PC-3 (cell line): ENCODE data around the gene ADM5. TPM values are rescaled to one million over a fixed set of nuclear protein-coding genes. Genes with fewer than 3 reads are reported as not detected.

ENCODE experiments used
- ATAC-seq: fragments of 200-7000 bp; cut with Tn5 transposase; 2 replicates; pipeline ENCODE4 v1.9.1; 2020; ENCODE audit warnings: mild to moderate bottlenecking, moderate library complexity
- BruUV-seq: library from RNA; stranded (reverse); fragments of 400-500 nt; replicated peaks from 2 replicates; lab custom pipeline; 2021; lab: Mats Ljungman, UMichigan
- CTCF ChIA-PET: fragments of 300-600 bp; sonication (Branson Sonifier 250); formaldehyde crosslinking; loops from one replicate; lab custom pipeline; 2022; ENCODE audit warnings: antibody characterized with exemption; lab: Charles Lee
- POLR2A ChIA-PET: fragments of 300-600 bp; sonication (Branson Sonifier 250); formaldehyde crosslinking; loops from one replicate; lab custom pipeline; 2022; ENCODE audit warnings: antibody characterized with exemption; ENCODE audit not compliant: unreplicated experiment; lab: Charles Lee
- DNase-seq: peaks from one replicate; pipeline ENCODE4 v3.0.0-alpha.2; 2015
- H2AFZ ChIP-seq: fragments of 300-600 bp; sonication (generic); 2 replicates; pipeline ENCODE4 v1.6.0; 2016; ENCODE audit warnings: antibody characterized with exemption, low read length
- H3F3A ChIP-seq: fragments of 300-600 bp; sonication (generic); one replicate; pipeline ENCODE4 v1.6.0; 2017; ENCODE audit warnings: antibody characterized with exemption, low read length, control low read depth, mild to moderate bottlenecking; ENCODE audit not compliant: unreplicated experiment
- H3K27ac ChIP-seq: fragments of 300-600 bp; sonication (generic); 2 replicates; pipeline ENCODE4 v1.5.1; 2016; ENCODE audit warnings: mild to moderate bottlenecking, low read length
- H3K27me3 ChIP-seq: fragments of 300-600 bp; sonication (generic); 2 replicates; pipeline ENCODE4 v1.6.1; 2016; ENCODE audit warnings: low read length, mixed read lengths
- H3K36me3 ChIP-seq: fragments of 300-600 bp; sonication (generic); 2 replicates; pipeline ENCODE4 v1.6.1; 2016; ENCODE audit warnings: low read depth, mixed run types, low read length, mixed read lengths
- H3K4me1 ChIP-seq: fragments of 300-600 bp; sonication (generic); 2 replicates; pipeline ENCODE4 v1.5.1; 2016; ENCODE audit warnings: low read length; ENCODE audit not compliant: insufficient read depth
- H3K4me2 ChIP-seq: fragments of 300-600 bp; sonication (generic); 2 replicates; pipeline ENCODE4 v1.6.0; 2016; ENCODE audit warnings: low read length
- H3K4me3 ChIP-seq: fragments of 300-600 bp; sonication (generic); 2 replicates; pipeline ENCODE4 v1.5.1; 2016; ENCODE audit warnings: mild to moderate bottlenecking, low read length, mixed read lengths
- H3K79me2 ChIP-seq: fragments of 300-600 bp; sonication (generic); 2 replicates; pipeline ENCODE4 v1.6.1; 2017; ENCODE audit warnings: low read length, mixed read lengths
- H3K9ac ChIP-seq: fragments of 300-600 bp; sonication (generic); 2 replicates; pipeline ENCODE4 v1.6.0; 2016; ENCODE audit warnings: mild to moderate bottlenecking, low read length
- H3K9me2 ChIP-seq: fragments of 300-600 bp; sonication (generic); replicated peaks from 2 replicates; pipeline ENCODE4 v1.6.1; 2016; ENCODE audit warnings: mixed run types, low read length, mixed read lengths
- H3K9me3 ChIP-seq: fragments of 300-600 bp; sonication (generic); 2 replicates; pipeline ENCODE4 v1.6.1; 2016; ENCODE audit warnings: low read length, mixed read lengths
- H4K20me1 ChIP-seq: fragments of 300-600 bp; sonication (generic); 2 replicates; pipeline ENCODE4 v1.6.1; 2016; ENCODE audit warnings: low read length, mixed read lengths
- EZH2 ChIP-seq: fragments of 300-600 bp; sonication (generic); IDR thresholded peaks from one replicate; pipeline ENCODE4 v1.6.1; 2017; ENCODE audit warnings: antibody characterized with exemption, mild to moderate bottlenecking, low read length; ENCODE audit not compliant: unreplicated experiment
- EZH2phosphoT487 ChIP-seq: fragments of 300-600 bp; sonication (generic); IDR thresholded peaks from 2 replicates; pipeline ENCODE4 v1.6.1; 2018; ENCODE audit warnings: mild to moderate bottlenecking, antibody characterized with exemption, low read length, borderline replicate concordance
- intact Hi-C: fragments of 100-400 bp; cut with micrococcal nuclease; formaldehyde crosslinking; loops from 2 replicates; pipeline ENCODE4 v1.9.0; 2023
- total RNA-seq: library from RNA; depleted of rRNA; stranded (reverse); fragments of >200 nt; gene quantifications from 2 replicates; pipeline ENCODE4 v1.2.3, GENCODE V29; 2014
- TF ChIP-seq, protein P1 (sequence below): fragments of 300-600 bp; sonication (generic); conservative IDR thresholded peaks from 2 replicates; pipeline ENCODE4 v1.5.1; 2017; ENCODE audit warnings: antibody characterized with exemption, low read depth, mild to moderate bottlenecking, low read length

Gene ADM5
- total RNA-seq, 1 experiment from 2014 or later = 6.3 TPM

DNA sequence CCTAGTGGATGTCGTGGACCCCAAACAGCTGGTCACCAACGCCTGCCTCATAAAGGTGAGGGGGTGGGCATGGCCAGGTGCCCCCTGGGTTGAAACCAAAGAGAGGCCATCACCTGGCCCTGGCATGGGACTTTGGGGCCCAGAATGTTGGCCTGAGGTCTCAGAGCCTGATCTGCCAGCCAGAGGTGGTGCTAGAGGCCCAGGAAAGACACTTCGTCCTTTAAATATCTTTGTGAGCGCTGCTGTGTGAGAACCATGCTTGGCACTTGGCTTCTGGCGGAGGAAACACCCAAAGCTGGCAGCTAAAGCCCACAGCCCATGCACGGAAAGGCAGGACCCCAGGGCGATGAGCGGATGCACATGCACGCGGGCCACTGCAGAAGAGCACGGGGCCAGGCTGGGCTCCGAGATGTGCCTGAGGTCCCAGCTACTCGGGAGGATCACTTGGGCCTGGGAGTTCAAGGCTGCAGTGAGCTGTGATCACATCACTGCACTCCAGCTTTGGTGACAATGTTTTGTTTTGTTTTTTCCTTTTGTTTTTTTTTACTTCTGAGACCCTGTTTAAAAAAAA, 4.3 kb upstream of the ADM5 start:
- Histone ChIP-seq H3K36me3 (peaks cover 52% of the 10 kb centered on the region), H4K20me1 (peaks cover 29% of the 10 kb centered on the region), H2AFZ (no peak overlapping the region), H3K27me3 (no peaks in the 10 kb centered on the region), H3K79me2 (peaks cover 23% of the 10 kb centered on the region), H3K4me3 (no peak overlapping the region), H3K9me2 (no peaks in the 10 kb centered on the region), H3K4me2 (no peak overlapping the region), H3K9me3 (no peaks in the 10 kb centered on the region), H3K27ac (no peak overlapping the region), H3F3A (no peaks in the 10 kb centered on the region), H3K9ac (no peak overlapping the region), H3K4me1 (peaks cover 16% of the 10 kb centered on the region)
- intact Hi-C loops = no loop called here
- no peak for ATAC-seq
- BruUV-seq = no TSS peak
- no peak for DNase-seq
- no peak for TF ChIP-seq EZH2
- TF ChIP-seq, protein P1, sequence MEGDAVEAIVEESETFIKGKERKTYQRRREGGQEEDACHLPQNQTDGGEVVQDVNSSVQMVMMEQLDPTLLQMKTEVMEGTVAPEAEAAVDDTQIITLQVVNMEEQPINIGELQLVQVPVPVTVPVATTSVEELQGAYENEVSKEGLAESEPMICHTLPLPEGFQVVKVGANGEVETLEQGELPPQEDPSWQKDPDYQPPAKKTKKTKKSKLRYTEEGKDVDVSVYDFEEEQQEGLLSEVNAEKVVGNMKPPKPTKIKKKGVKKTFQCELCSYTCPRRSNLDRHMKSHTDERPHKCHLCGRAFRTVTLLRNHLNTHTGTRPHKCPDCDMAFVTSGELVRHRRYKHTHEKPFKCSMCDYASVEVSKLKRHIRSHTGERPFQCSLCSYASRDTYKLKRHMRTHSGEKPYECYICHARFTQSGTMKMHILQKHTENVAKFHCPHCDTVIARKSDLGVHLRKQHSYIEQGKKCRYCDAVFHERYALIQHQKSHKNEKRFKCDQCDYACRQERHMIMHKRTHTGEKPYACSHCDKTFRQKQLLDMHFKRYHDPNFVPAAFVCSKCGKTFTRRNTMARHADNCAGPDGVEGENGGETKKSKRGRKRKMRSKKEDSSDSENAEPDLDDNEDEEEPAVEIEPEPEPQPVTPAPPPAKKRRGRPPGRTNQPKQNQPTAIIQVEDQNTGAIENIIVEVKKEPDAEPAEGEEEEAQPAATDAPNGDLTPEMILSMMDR = no peak
- TF ChIP-seq EZH2phosphoT487 = no peak
- POLR2A ChIA-PET = no interaction called here
- CTCF ChIA-PET = interaction anchor here (0.6 kb wide), 2 partner anchors 11 to 41 kb away, joined by 3 to 4 read pairs; no protein-coding TSS in a partner anchor

DNA sequence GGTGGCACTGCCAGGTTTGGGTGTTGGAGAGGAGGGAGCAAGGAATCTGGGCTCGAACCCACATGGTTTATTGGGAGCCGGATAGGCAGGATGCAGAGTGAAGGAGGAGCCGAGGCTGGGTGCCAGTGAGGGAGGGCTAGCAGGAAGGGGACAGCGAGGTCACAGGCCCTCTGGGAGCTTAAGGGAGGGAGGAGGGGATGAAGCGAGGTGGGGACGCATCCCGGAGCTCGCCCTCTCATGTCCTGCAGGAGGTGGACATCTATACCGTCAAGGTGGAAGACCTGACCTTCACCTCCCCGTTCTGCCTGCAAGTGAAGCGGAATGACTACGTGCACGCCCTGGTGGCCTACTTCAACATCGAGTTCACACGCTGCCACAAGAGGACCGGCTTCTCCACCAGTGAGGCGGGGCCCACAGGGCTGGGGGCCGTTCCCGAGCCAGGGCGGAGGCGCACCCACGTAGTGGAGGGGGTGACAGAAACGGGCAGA, 3.5 kb upstream of the ADM5 start:
- TF ChIP-seq EZH2 = no peak
- TF ChIP-seq, protein P1 = no peak
- TF ChIP-seq EZH2phosphoT487 = no peak
- Histone ChIP-seq H3K9me3 (no peaks in the 10 kb centered on the region), H3K27me3 (no peaks in the 10 kb centered on the region), H3K4me1 (peaks cover 11% of the 10 kb centered on the region), H3K4me2 (no peak overlapping the region), H3F3A (no peaks in the 10 kb centered on the region), H3K4me3 (no peak overlapping the region), H4K20me1 (peaks cover 23% of the 10 kb centered on the region), H3K79me2 (peaks cover 15% of the 10 kb centered on the region), H3K27ac (no peak overlapping the region), H3K9me2 (no peaks in the 10 kb centered on the region), H2AFZ (no peak overlapping the region), H3K36me3 (peaks cover 46% of the 10 kb centered on the region), H3K9ac (no peak overlapping the region)
- no TSS peak for BruUV-seq
- ChIA-PET CTCF (interaction anchor here (0.6 kb wide), 1 partner anchor 42 kb away, joined by 3 read pairs; no protein-coding TSS in a partner anchor), POLR2A (interaction anchor here (0.6 kb wide), 1 partner anchor 173 kb away, joined by 5 read pairs; no protein-coding TSS in a partner anchor)
- intact Hi-C loops = no loop called here
- ATAC-seq (no peak), DNase-seq (no peak)

DNA sequence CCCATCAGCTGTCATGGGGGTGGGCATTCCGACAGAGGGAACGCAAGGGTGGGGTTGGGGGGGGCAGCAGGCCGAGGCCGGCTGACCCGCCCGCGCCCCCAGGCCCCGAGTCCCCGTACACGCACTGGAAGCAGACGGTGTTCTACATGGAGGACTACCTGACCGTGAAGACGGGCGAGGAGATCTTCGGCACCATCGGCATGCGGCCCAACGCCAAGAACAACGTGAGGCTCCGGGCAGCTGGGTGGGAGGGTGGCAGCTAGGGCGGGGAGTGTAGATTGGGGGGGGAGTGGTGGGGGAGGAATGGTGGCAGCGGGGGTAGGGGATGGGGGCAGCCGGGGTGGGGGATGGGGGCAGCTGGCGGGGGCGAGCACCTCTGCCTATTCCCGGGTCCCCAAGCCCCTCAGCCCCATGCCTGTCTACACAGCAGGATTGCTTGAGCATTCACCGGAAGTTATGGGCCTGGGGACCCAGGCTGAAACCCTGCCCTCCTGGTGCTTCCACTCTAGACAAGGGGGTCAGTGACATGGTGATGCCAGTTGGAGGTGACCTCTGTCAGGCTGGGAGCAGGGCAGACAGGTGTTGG, 2.8 kb upstream of the ADM5 start:
- Histone ChIP-seq H3K36me3 (peaks cover 41% of the 10 kb centered on the region), H4K20me1 (peaks cover 19% of the 10 kb centered on the region), H3K4me3 (no peak overlapping the region), H3K9me2 (no peaks in the 10 kb centered on the region), H3K9me3 (no peaks in the 10 kb centered on the region), H3K79me2 (peaks cover 10% of the 10 kb centered on the region; the same call in 1 of the 2 replicates), H3K27ac (no peak overlapping the region), H3F3A (no peaks in the 10 kb centered on the region), H3K9ac (no peak overlapping the region), H3K4me1 (peaks cover 17% of the 10 kb centered on the region), H2AFZ (no peak overlapping the region), H3K4me2 (no peak overlapping the region), H3K27me3 (no peaks in the 10 kb centered on the region)
- no peak for ATAC-seq
- TF ChIP-seq EZH2 = no peak
- TF ChIP-seq, protein P1 = no peak
- TF ChIP-seq EZH2phosphoT487 = no peak
- ChIA-PET POLR2A (interaction anchor here (0.6 kb wide), 1 partner anchor 172 kb away, joined by 5 read pairs; no protein-coding TSS in a partner anchor), CTCF (no interaction called here)
- no TSS peak for BruUV-seq
- intact Hi-C loops = no loop called here
- no peak for DNase-seq
